RWPE1 (cell line): ENCODE measurements around the gene NSUN6.
"Not testable (repeated sequence)": the region's sequence is repeated elsewhere in the genome, so short reads cannot be mapped to it uniquely, and the experiment has no call there.

Experiments
- CTCF ChIA-PET: fragments of 350-600 bp; sonication (Branson Sonifier 250); formaldehyde crosslinking; extraction: SDS; loops from one replicate; lab custom pipeline; 2021; lab: Yijun Ruan, JAX
- POLR2A ChIA-PET: fragments of 400-600 bp; formaldehyde crosslinking; extraction: SDS; loops from one replicate; lab custom pipeline; 2020; ENCODE audit warnings: antibody characterized with exemption; ENCODE audit not compliant: low non-redundant PET; lab: Yijun Ruan, JAX
- DNase-seq: peaks from one replicate; pipeline ENCODE4 v3.0.0; 2012; ENCODE audit warnings: low spot score
- H3K27ac ChIP-seq: fragments of 450-650 bp; 2 replicates; pipeline ENCODE4 v1.5.1; 2017
- TF ChIP-seq, protein P1 (sequence below): fragments of 450-650 bp; conservative IDR thresholded peaks from 2 replicates; pipeline ENCODE4 v1.5.1; 2017; ENCODE audit warnings: low read depth, mild to moderate bottlenecking

Gene NSUN6

DNA sequence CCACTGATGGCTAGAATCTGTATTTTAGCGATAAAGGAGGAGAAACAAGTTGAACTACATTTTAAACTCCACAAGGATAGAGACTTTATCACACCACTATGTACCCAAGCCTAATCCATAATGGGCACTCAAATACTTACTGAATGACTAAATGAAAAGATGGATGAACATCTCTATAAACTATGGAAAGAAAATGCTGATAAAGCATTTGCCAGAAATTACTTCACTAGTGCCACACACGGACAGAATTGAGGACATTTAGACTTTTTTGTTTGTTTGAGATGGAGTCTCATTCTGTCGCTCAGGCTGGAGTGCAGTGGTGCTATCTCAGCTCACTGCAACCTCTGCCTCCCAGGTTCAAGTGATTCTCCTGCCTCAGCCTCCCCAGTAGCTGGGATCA is 1.7 kb upstream of the NSUN6 start:
- no peak overlapping the region for H3K27ac ChIP-seq
- no peak for DNase-seq
- CTCF ChIA-PET = no interaction called here
- TF ChIP-seq, protein P1, sequence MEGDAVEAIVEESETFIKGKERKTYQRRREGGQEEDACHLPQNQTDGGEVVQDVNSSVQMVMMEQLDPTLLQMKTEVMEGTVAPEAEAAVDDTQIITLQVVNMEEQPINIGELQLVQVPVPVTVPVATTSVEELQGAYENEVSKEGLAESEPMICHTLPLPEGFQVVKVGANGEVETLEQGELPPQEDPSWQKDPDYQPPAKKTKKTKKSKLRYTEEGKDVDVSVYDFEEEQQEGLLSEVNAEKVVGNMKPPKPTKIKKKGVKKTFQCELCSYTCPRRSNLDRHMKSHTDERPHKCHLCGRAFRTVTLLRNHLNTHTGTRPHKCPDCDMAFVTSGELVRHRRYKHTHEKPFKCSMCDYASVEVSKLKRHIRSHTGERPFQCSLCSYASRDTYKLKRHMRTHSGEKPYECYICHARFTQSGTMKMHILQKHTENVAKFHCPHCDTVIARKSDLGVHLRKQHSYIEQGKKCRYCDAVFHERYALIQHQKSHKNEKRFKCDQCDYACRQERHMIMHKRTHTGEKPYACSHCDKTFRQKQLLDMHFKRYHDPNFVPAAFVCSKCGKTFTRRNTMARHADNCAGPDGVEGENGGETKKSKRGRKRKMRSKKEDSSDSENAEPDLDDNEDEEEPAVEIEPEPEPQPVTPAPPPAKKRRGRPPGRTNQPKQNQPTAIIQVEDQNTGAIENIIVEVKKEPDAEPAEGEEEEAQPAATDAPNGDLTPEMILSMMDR = no peak
- POLR2A ChIA-PET = no interaction called here

DNA sequence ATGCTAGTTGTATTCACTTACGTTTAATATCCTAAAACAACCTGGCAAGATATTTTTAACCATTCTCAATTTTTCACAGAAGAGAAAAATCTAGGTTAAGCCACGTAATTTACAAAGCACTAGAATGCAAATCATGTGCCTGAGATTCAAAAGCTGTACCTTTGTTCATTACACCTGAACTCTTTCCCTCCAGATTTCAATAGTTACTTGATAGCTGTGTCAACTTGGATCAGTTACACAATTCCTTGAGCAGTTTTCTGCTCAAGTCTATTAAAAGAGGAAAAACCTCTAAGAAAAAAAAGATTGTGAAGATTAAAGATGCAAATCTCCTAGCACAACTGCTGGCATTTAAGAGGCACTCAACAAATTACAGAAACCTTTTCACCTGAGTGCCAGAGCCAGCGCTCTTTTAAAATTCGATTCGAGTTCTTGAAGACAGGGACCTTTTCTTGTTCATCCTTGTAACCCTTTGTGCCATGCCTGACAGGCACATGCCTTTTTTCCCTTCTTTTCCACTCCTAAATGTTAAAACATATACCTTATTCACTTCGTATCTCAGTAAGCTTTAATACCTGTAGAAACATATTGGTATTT is 886 bp downstream of the NSUN6 start:
- no peak for DNase-seq
- ChIA-PET CTCF (interaction anchor here (0.6 kb wide), 1 partner anchor 1170 kb away, joined by 4 read pairs; no protein-coding TSS in a partner anchor), POLR2A (no interaction called here)
- TF ChIP-seq, protein P1 = no peak
- no peak overlapping the region for H3K27ac ChIP-seq

DNA sequence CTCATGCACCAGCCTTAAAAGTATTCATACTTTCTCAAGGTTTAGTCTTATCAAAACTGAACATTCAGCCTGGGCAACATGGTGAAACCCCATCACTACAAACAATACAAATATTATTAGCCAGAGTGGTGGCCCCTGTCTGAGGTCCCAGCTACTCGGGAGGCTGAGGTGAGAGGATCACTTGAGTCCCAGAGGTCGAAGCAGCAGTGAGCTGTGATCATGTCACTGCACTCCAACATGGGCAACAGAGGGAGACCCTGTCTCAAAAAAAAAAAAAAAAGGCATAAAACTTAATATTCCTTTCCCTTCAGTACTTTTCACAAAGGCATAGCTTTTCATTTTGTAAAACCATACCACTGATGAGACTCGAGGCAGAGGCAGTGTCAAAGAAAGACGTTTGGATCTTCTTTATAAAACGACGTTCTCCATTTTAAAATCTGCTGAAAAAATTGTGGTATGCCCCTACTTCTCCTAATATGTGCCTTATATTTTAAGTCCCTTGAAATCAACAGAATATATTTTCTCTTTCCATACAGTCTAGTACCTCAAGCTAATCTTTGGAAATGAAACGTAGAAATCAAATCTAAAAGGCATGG is 1.9 kb downstream of the NSUN6 start:
- DNase-seq = no peak
- POLR2A ChIA-PET = no interaction called here
- no peak overlapping the region for H3K27ac ChIP-seq
- CTCF ChIA-PET = interaction anchor here (0.6 kb wide), 1 partner anchor 316 kb away, joined by 3 read pairs; no protein-coding TSS in a partner anchor
- TF ChIP-seq, protein P1 = no peak

DNA sequence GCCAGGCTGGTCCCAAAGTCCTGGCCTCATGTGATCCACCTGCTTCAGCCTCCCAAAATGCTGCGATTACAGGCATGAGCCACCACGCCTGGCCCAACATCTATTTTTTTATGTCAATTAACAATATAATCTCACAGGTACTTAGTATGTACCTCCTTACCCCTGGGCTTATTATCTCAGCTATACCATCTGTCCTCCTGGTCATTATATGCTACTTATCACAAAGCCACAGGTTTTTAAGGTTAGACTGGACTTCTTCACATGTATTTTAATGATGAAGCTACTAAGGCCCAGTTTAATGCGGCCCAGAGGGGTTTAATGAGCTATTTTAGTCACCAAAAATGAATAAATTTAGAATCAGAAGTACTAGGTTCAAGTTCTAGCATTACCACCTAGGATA is 3.4 kb downstream of the NSUN6 start:
- no peak for DNase-seq

DNA sequence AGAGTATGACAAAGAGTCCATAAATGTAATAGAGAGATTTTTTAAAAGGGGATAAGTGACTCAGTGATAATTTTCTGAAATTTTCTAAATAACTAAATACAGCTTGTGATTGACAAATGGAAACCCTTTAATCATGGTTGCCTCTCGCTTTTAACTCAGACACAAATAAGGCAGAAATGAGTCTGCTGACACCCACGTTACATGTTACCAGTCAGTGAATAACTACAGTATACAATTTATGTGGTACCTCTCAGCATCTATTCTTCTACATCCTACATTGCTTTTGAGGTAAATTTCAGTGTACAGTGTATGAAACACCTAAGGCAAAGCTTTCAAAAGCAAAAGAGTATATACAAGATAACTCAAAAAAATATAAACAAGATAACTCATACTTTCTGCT is 4.2 kb downstream of the NSUN6 start:
- TF ChIP-seq, protein P1 = no peak
- H3K27ac ChIP-seq = no peak overlapping the region
- ChIA-PET CTCF (interaction anchor here (0.6 kb wide), 1 partner anchor 1467 kb away, joined by 4 read pairs; no protein-coding TSS in a partner anchor), POLR2A (no interaction called here)
- DNase-seq = no peak

More for the DNA sequence above, 3.4 kb downstream of the NSUN6 start:
- CTCF ChIA-PET = no interaction called here
- POLR2A ChIA-PET = no interaction called here
- H3K27ac ChIP-seq = no peak overlapping the region
- TF ChIP-seq, protein P1 = no peak

DNA sequence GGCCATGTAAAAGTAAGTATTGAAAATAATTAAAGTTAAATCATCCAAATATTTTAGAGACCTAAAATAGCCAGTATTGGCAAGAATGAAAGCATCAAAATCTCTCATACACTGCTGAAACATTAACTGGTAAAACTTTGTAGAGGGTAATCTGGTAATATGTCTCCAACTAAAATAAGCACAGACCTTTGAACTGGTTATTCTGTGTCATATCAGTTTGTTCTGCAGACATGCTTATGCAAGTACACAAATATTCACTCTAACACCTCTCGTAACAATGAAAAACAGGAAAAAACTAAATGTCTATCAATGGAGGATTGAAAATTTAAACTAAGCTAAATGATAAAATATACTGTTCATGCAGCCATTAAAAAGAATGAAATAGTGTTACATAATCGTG is 11.7 kb downstream of the NSUN6 start:
- DNase-seq, POLR2A ChIA-PET, CTCF ChIA-PET, H3K27ac ChIP-seq: not testable (repeated sequence)

DNA sequence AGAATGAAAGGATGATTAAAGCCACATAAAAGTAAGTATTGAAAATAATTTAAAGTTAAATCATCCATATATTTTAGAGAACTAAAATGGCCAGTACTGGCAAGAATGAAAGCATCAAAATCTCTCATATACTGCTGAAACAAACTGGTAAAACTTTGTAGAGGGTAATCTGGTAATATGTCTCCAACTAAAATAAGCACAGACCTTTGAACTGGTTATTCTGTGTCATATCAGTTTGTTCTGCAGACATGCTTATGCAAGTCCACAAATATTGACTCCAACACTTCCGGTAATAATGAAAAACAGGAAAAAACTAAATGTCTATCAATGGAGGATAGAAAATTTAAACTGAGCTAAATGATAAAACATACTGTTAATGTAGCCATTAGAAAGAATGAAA is 14.0 kb downstream of the NSUN6 start:
- CTCF ChIA-PET = not testable (repeated sequence)

More for the DNA sequence above, 14.0 kb downstream of the NSUN6 start:
- H3K27ac ChIP-seq, DNase-seq, POLR2A ChIA-PET: not testable (repeated sequence)
